LoVo (cell line): ENCODE measurements around the gene PDXDC1.
A peak's percentile ranks its signal among the peaks of the same experiment; 100 is the strongest.
"Not testable (repeated sequence)": the region's sequence is repeated elsewhere in the genome, so short reads cannot be mapped to it uniquely, and the experiment has no call there.

ENCODE experiments used
- DNase-seq: peaks from one replicate; pipeline ENCODE4 v3.0.0-alpha.2; 2016; ENCODE audit warnings: low spot score

PDXDC1 gene

DNA sequence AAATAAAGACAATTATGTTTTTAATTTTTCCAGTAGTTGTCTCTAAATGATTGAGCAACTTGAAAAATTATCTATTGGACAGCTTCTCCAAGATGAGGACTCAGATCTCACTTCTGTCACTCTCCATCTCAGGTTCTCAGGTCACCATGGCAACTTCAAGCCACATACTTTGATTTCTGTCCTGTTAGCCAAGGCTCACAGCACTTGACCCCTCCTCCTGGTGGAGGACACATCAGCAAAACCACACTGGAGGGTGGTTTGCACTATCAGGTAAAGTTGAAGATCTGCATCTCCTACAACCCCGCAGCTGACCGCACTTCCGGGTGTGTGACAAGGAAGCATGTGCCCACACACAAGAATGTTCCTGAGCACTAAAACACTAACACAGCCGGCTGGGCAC is 91.1 kb downstream of the PDXDC1 start:
- not testable (repeated sequence) for DNase-seq

DNA sequence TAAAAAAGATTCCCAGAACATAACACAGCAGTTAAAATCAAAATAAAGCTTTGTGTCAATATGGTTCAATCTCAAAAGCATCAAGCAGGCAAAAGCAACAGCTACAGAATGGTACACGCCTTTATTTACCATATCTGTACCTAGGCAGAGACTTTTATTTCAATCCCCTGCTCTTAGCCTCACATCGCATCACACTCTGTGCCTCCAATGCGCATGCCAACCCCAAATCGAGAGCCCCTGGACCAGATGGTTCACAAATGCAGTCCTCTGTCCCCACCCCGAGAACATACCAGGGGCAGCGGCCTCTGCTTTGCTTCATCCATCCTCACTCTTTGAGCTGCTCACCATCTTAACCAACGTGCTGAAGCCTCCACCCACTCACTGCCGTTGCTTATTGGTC is 91.9 kb downstream of the PDXDC1 start:
- DNase-seq = not testable (repeated sequence)

DNA sequence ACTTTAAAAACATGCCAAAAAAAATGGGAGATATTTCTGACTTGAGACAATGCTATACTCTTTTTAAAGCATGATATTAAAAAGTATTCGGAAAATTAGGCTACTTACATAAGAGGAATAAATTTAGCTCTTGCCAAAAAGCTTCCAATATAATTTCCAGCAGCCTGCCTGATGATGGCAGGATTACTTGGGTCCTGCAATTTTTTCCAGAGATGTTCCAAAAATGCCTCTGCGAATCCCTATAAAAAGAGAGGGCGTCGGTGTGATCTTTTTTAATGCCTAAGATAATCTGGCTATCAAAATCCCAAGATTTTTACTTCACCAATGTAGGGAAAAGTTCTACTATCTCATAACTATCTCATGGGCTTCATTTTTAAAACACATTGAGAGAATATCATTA is 96.2 kb downstream of the PDXDC1 start:
- not testable (repeated sequence) for DNase-seq

DNA sequence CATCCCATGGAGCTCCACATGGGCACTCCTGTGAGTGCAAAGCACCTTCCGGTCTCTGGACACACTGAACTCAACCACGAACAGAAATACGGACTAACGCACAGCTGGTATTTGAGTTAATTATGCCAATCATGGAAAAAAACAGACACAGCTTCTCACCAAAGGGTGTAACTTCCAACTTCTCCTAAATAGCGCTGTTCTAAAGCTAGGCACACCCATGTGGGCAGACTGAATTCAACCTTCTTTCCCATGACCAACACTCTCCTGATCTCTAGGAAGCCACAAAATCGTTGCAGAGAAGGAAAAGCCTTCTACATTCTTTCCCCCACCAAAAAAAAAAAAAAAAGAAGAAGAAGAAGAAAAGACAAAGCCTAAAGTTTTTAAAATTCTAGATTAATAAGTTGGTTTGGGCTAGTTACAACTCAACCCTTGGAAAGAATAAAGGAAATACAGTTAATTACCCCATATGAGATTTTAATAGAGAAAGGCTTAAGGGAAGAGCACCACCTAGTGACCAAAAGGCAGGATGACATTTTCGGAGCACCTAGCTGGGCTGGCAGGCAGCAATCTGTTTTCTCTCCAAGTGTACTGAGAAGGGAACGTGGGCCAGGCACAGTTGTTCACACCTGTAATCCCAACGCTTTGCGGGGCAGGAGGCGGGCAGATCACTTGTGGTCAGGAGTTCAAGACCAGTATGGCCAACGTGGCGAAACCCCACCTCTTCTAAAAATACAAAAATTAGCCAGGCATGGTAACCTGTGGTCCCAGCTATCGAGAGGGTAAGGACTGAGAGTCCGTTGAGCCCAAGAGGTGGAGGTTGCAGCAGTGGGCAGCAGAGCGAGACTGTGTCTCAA is 97.3 kb downstream of the PDXDC1 start:
- DNase-seq = not testable (repeated sequence)

DNA sequence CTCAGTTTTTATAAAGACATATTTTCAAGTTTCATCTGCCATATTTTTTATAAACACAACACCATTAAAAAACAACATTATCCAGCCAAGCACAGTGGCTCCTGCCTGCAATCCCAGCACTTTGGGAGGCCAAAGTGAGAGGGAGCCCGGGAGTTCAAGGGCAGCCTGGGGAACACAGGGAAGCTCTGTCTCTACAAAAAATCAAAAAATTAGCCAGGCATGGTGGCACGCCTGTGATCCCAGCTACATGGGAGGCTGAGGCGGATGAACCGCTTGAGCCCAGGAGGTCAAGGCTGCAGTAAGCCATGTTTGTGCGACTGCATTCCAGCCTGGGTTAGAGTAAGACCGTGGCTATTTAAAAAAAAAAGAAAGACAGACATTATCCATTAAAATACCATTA is 98.3 kb downstream of the PDXDC1 start:
- no peak for DNase-seq

DNA sequence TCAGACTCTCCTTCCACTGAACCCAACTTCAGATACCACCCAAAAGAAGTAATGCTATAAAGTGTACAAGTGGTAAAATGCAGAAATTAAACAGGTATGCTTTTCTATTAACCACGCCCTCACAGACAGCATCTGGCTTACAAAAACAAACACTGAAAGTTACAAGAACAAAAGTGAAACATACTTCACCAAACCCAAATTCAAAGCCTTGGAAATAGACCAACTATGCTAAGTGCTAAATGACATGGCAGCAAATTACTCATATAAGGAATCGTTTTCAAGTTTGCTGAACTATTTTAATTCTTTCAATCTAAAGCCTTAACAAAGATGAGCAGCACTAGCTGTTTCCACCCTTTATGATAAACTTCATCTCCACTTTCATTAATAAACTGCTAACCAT is 101.3 kb downstream of the PDXDC1 start:
- not testable (repeated sequence) for DNase-seq

DNA sequence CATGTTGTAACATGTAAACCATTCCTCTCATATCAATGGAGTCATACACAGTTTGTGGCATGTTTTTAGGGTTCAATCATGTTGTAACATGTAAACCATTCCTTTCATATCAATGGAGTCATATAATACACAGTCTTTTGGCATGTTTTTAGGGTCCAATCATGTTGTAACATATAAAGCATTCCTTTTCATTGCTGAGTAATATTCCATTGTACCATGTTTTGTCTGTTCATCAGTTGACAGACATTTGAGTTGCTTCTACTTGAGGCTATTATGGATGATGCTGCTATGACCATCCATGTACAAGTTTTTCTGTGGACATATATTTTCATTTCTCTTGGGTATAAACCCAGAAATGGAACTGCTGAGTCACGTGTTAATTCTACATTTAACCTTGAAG is 106.1 kb downstream of the PDXDC1 start:
- DNase-seq = not testable (repeated sequence)

DNA sequence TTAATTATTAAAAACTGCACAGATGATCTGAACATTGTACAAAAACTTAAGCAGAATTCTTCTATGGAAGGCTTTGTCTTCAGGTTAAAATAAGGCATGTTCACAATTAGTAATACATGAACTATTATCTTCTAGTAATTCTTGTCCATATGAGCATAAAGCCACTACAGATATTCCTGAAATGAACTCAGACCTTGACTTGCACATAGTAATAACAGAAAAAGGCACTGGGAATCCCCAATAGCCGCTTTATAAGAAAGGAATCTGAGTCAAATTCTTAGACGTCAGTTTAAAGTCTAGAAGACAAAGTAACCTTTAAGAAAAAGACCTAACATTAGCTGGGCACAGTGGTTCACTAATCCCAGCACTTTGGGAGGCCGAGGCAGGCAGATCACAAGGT is 108.0 kb downstream of the PDXDC1 start:
- not testable (repeated sequence) for DNase-seq

DNA sequence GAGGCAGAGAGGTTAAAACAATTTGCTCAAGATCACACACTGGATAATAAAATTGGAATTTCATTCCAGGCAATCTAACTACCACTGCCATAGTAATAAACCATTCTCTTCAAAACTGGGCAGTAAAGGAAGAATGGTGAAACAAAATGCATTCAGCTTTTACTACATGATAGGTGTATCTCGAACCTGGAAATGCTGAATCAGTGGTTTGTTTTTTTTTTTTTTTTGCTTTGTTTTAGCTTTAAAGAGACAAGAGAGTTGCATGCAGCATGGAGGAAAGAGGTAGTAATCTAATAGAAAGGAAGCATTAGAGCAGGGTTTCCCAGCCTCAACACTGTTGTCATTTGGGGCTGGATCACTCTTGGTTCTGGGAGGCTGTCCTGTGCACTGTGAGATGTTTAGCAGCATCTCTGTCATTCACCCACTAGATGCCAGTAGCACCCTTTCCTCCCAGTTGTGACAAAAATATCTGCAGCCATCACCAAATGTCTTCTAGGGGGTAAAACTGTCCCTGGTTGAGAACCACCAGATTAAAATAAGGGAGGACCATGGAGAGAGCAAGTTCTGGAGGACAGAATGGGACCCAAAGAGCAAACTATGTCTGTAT is 115.9 kb downstream of the PDXDC1 start:
- not testable (repeated sequence) for DNase-seq

DNA sequence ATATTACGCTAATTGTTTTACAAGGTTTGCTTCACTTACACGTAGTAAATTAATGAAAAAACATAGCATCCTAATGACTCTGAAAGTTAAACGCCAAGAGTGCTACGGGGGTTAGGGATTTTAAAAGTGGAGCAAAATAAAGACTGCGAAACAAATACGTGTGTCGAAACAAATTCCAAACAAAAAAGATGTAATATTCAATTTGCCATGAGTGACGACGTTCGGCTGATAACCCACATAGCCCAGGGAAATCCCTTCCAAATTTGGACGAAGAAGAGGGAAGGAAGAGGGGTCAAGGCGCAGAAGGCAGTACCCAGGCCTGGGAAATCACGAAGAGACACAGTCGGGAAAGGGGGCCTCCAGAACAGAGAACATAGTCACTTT is 118.7 kb downstream of the PDXDC1 start:
- DNase-seq = not testable (repeated sequence)

DNA sequence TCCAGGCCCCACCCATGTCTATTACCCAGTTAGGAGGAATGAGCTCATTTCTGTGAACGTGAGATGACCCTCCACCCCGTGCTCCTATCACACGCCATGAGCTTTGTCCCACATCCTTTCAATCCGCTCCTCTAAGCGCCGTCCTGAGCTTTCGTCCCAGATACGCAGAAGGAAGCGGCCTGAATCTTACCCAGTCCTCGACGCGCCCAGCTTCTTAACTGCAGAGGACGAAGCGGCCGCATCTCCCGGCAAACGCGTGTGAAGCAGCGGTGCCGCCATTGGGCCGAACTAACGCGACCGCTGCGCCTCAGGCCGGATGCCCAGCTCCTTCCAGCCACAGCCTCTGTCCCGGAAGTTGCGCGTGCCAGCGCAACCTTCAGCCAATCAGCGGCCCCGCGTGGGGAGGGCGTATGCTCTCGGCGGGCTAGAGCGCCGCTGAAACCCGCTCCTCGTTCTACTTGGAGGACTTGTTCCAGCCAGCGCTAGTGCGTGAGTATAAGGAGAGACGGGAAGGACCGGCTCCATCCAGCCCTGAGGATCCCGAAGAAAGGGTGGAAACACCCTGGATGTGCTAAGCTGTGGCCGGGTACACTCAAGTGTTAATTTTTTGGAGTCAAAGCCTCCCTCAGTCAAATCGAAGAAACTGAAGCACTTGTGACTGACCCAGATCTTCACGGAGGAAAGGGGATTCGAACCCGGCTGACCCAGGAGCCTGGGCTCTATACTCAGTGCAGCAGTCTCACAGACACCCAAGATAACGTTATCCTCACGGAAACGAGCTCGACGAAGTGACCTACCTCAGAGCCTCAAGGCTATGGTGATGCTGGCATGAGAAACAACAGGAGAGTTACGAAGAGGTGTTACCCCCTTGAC is 119.4 kb downstream of the PDXDC1 start, which contains the start of gene RRN3:
Gene RRN3, minus strand, starts transcription at position 318 of the 873 bp plus-strand sequence. Its CDS starts 39 bp downstream, at position 279.
- DNase-seq = peak; percentile 92

DNA sequence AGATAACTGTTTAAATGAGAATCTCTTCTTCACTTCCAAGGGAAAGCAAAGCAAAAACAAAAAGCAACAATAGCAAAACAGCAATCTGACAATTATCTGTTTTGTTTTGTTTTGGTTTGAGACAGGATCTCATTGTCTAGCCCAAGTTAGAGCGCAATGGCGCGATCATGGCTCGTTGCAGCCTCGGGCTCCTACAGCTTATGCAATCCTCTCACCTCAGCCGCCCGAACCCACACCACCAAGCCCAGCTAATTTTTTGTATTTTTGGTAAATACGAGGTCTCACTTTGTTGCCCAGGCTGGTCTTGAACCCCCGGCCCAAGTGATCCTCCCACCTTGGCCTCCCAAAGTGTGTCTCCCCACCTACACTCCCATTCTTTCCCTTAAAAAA is 121.8 kb downstream of the PDXDC1 start:
- not testable (repeated sequence) for DNase-seq

DNA sequence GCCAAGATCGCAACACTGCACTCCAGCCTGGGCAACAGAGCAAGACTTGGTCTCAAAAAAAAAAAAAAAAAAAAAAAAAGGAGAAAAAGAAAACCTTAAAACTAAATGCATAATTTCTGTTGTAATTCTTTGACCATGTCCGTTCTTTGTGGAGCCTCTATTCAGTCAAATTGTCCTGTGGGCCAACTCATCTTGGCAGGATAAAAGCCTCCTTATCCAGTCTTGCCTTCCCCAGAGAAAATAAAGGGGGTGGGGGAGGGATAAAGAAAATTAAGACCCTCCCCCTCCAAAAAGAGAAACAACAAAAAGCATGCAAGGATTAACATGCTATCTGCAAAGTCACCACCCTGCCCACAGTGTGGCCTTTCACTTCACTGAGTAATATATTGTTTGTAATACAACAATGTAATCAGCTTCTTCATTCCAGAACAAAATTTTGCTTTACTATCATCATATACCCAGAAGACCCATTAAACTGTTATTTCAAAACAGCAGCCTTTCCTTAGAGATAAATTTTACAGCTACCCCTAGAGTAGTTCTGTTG is 124.6 kb downstream of the PDXDC1 start:
- not testable (repeated sequence) for DNase-seq

DNA sequence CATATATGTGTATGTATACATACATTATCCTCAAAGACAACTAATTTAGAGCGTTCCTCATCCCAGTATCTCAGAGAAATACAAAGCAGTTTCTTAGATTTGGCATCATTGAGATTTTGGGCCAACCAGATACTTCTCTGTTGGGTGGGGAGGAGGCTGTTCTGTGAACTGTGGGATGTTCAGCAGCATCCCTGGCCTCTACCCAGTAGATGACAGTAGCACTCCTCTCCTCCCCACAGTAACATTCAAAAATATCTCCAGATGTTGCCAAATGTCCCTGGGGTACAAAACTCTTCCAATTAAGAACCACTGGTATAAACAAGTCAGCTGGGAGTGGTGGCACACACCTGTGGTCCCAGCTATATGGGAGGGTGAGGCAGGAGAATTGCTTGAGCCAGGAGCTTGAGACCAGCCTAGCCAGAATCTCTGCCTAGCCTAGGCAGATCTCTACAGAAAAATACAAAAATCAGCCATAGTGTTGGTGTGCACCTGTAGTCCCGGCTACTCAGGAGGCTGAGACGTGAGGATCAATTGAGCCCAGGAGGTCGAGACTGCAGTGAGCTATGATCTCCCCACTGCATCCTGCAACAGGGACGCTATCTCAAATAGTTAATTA is 125.7 kb downstream of the PDXDC1 start:
- DNase-seq = not testable (repeated sequence)

DNA sequence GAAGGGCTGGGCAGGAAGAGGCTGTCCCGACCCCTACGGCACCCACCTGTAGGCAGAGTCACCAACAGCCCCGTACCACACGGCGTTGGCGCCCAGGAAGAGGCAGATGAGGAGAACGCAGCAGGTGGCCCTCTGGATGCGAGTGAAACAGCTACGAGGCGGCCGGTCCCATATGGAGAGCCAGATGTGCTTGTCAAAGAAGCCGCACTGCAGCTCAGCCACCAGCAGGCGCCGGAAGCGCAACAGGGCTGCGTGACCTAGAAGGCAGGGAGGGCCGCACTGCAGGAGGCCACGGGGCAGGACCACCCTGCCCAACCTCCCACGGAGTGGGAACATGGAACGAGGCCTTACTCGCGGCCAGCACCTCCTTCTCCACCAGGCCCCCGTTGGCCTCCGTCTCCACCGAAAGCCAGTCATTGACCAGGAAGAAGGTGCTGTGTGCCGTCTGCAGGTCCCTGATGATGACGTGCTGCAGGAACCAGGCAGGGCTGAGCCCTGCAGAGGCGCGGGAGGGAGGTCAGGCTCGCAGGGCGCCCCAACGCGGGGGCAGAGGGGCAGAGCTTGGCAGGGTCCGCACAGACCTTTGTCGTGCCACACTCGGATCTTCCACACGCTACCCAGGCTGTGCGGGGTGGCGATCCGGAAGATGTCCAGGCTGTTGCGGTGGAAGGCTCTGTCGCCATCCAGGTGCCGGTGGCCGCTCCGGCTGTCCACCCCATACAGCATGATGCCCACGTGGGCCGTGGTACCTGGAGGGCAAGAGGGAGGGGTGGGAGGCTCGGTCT is 153.0 kb downstream of the PDXDC1 start:
- DNase-seq = not testable (repeated sequence)

DNA sequence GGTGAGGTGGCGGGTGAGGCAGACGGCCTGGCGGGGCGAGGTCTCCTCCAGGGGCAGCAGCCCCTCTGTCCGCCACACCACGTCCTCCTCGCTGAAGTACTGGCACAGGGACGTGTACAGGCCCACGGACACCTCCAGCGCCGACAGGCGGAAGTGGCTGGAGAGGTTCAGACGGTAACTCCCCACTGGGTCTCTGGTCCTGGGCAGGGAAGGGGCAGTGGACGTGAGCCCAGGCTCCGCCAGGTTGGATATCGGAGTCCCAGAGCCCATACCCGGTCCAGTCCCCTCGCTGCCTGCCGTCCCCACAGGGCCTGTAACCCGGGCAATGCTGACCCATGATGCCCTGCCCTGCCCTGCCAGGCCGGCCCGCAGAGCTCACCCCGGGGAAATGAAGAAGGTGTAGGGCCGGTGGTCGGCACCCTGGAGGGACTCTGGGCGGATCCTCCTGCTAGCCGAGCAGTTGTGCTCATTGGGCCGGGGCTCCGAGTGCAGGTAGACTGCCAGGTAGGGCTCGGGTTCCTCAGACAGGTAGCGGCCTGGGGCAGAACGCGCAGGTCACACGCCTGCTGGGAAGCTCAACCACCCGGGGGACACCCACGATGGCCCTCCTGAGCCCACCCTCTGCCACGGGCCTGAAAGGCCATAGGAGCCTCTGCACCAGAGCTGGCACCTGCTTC is 155.6 kb downstream of the PDXDC1 start:
- not testable (repeated sequence) for DNase-seq

DNA sequence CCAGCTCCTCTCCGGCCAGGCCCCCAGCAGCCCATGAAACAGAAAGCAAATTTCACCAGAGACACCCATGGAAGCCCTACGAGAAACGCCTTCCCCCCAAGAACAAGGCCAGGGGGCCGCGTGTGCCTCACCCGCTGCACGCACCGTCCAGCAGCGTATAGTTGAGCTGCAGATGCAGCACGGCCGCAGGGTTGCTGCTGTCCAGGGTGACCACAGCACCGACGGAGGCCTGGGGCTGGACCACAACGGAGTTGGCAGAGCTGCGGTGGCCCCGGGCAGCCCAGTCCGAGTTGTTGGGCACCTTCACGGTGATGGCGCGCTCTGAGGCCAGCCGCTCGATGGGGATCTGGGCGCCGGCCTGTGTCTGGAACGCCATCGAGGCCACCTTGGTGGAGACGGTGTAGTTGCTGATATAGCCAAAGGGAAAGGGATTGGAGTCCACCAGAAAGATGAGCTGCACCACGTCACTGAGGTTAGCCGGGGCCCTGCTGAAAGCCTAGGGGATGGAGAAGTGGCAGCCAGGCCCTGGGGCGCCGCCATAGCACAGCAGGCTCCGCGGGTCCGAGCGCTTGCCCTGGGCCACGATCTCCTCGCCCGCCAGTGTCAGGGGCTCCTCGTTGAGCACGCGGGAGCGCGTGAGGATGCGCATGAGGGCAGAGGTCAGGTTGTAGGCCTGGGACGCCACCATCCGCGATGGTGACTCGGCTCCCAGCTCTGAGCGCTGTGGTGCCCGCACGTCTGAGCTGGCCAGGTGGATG is 156.3 kb downstream of the PDXDC1 start:
- DNase-seq = not testable (repeated sequence)

DNA sequence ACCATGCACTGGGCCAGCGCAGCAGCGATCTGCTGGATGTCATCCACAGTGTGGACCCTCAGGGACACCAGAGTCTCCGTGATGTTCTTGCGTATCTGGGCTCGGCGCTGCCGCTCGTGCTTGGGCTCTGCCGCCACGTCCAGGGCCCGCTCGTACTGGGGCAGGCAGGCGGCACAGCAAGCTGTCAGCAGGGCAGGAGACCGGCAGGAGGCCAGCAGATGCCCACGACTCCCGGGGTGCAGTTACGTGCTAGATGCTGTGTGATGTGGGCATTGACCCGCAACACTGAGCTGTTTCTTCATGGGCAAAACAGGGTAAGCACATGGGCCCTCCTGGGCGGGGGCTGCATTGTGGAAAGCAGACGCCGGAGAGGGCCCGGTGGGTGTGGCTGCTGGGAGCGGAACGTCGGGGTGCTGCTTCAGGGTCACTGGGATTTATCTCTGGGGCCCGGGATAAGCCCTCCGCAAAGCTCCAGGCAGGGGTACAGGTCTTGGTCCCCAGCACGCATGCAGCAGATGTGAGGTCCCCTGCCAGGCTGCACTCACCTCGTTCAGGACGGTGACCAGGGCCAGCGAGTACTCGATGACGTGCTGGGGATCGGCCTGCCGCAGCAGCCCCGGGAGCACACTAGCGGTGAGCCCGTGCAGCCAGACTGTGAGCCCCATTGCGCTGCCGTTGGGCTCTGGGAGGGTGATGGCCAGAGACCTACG is 158.0 kb downstream of the PDXDC1 start:
- DNase-seq = not testable (repeated sequence)

DNA sequence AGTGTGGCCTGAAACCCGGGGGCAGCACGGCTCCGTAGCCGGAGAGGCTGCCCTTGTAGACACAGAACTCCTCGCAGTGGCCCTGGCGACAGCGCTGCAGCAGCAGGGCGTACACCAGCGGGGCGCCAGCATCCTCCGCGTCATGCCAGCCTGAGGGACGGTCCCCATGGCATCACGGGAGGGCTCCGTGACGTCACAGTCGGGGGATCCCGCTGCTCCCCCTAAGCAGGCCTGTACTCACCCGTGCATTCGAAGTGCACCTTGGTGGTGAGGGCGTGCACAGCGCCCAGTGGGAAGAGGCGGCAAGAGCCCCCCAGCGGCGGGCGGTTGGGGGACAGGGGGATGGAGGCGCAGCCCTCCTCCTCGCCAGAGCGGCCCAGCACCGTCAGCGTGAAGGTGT is 158.7 kb downstream of the PDXDC1 start:
- not testable (repeated sequence) for DNase-seq
